IMR-90 (cell line): ENCODE results near the gene KAT2B. TPM values are rescaled to one million over a fixed set of nuclear protein-coding genes. Genes with fewer than 3 reads are reported as not detected.

ENCODE experiments used
- ATAC-seq: fragments of 200-7000 bp; cut with Tn5 transposase; 2 replicates; pipeline ENCODE4 v1.9.1; 2020; ENCODE audit warnings: low read depth, mild to moderate bottlenecking, moderate library complexity
- BruUV-seq: library from RNA; stranded (reverse); fragments of 400-500 nt; replicated peaks from 2 replicates; lab custom pipeline; 2021; lab: Mats Ljungman, UMichigan
- CTCF ChIA-PET: fragments of 300-600 bp; formaldehyde crosslinking; extraction: SDS; loops from one replicate; lab custom pipeline; 2021; ENCODE audit warnings: antibody characterized with exemption; lab: Yijun Ruan, JAX
- POLR2A ChIA-PET: fragments of 300-600 bp; sonication (Branson Sonifier 250); formaldehyde crosslinking; loops from one replicate; lab custom pipeline; 2022; ENCODE audit warnings: antibody characterized with exemption; ENCODE audit not compliant: unreplicated experiment; lab: Charles Lee
- DNase-seq: peaks from one replicate; pipeline ENCODE4 v3.0.0; 2013
- H2AFZ ChIP-seq: replicated peaks from 2 replicates; pipeline ENCODE3; 2013; ENCODE audit warnings: low read length, mild to moderate bottlenecking; ENCODE audit not compliant: poor library complexity
- H2AK5ac ChIP-seq: 2 replicates; pipeline ENCODE4 v1.6.1; 2013; ENCODE audit warnings: low read depth, low read length, inconsistent platforms
- H2AK9ac ChIP-seq: replicated peaks from 2 replicates; pipeline ENCODE3; 2013; ENCODE audit warnings: mild to moderate bottlenecking, low read depth, low read length, moderate library complexity; ENCODE audit not compliant: poor library complexity
- H2BK120ac ChIP-seq: 2 replicates; pipeline ENCODE4 v1.6.1; 2013; ENCODE audit warnings: low read depth, low read length, inconsistent platforms
- H2BK15ac ChIP-seq: 3 replicates; pipeline ENCODE4 v1.6.1; 2013; ENCODE audit warnings: low read depth, low read length, inconsistent platforms
- H2BK20ac ChIP-seq: 2 replicates; pipeline ENCODE4 v1.6.1; 2013; ENCODE audit warnings: low read depth, mild to moderate bottlenecking, inconsistent platforms, low read length, moderate library complexity
- H2BK5ac ChIP-seq: 2 replicates; pipeline ENCODE4 v1.6.1; 2013; ENCODE audit warnings: mild to moderate bottlenecking, low read depth, low read length, inconsistent platforms; ENCODE audit not compliant: poor library complexity, severe bottlenecking
- H3K14ac ChIP-seq: replicated peaks from 2 replicates; pipeline ENCODE4 v1.6.1; 2013; ENCODE audit warnings: low read depth, low read length, inconsistent platforms
- H3K18ac ChIP-seq: 2 replicates; pipeline ENCODE4 v1.6.1; 2013; ENCODE audit warnings: low read depth, low read length, control low read depth
- H3K23ac ChIP-seq: 2 replicates; pipeline ENCODE4 v1.6.1; 2013; ENCODE audit warnings: low read depth, low read length, inconsistent platforms
- H3K27ac ChIP-seq: 2 replicates; pipeline ENCODE4 v1.5.1; 2013; ENCODE audit warnings: mild to moderate bottlenecking, control low read depth, low read length; ENCODE audit not compliant: insufficient read depth
- H3K27me3 ChIP-seq: 2 replicates; pipeline ENCODE4 v1.6.1; 2013; ENCODE audit warnings: low read length; ENCODE audit not compliant: control insufficient read depth, insufficient read depth
- H3K36me3 ChIP-seq: 2 replicates; pipeline ENCODE4 v1.6.1; 2013; ENCODE audit warnings: low read length, mixed read lengths; ENCODE audit not compliant: control insufficient read depth, insufficient read depth
- H3K4ac ChIP-seq: 2 replicates; pipeline ENCODE4 v1.6.1; 2013; ENCODE audit warnings: low read depth, low read length, inconsistent platforms
- H3K4me1 ChIP-seq: 2 replicates; pipeline ENCODE4 v1.6.1; 2013; ENCODE audit warnings: low read length, mixed read lengths; ENCODE audit not compliant: control insufficient read depth, insufficient read depth
- H3K4me2 ChIP-seq: 2 replicates; pipeline ENCODE4 v1.6.1; 2013; ENCODE audit warnings: low read depth, mild to moderate bottlenecking, control low read depth, low read length, moderate library complexity
- H3K4me3 ChIP-seq: 2 replicates; pipeline ENCODE4 v1.5.1; 2013; ENCODE audit warnings: low read depth, mild to moderate bottlenecking, control low read depth, low read length, moderate library complexity; ENCODE audit not compliant: insufficient read depth
- H3K56ac ChIP-seq: 2 replicates; pipeline ENCODE4 v1.6.1; 2013; ENCODE audit warnings: low read length, inconsistent platforms; ENCODE audit not compliant: insufficient read depth; ENCODE audit errors: extremely low read depth
- H3K79me1 ChIP-seq, 2 experiments: 2 replicates each; pipeline ENCODE4 v1.6.1; 2013; ENCODE audit warnings: low read length in 2 of 2, inconsistent platforms in 1 of 2, low read depth in 1 of 2
- H3K9ac ChIP-seq: 2 replicates; pipeline ENCODE4 v1.6.1; 2013; ENCODE audit warnings: low read depth, low read length, control low read depth
- H3K9me1 ChIP-seq: 2 replicates; pipeline ENCODE4 v1.6.1; 2013; ENCODE audit warnings: low read length, inconsistent platforms; ENCODE audit not compliant: insufficient read depth
- H3K9me3 ChIP-seq: 2 replicates; pipeline ENCODE4 v1.6.1; 2013; ENCODE audit warnings: low read length; ENCODE audit not compliant: control insufficient read depth, insufficient read depth
- H4K20me1 ChIP-seq: 2 replicates; pipeline ENCODE4 v1.6.1; 2013; ENCODE audit warnings: low read length, inconsistent platforms; ENCODE audit not compliant: insufficient read depth
- H4K5ac ChIP-seq: 2 replicates; pipeline ENCODE4 v1.6.1; 2013; ENCODE audit warnings: mild to moderate bottlenecking, low read depth, low read length, control low read depth
- H4K8ac ChIP-seq, 2 experiments: 2 replicates each; pipeline ENCODE4 v1.6.1; 2013; ENCODE audit warnings: low read depth in 2 of 2, low read length in 2 of 2, control low read depth in 1 of 2, inconsistent platforms in 1 of 2
- H4K91ac ChIP-seq: 2 replicates; pipeline ENCODE4 v1.6.1; 2013; ENCODE audit warnings: low read depth, low read length, inconsistent platforms; ENCODE audit not compliant: insufficient read depth
- BHLHE40 ChIP-seq: fragments of 150-350 bp; IDR thresholded peaks from 2 replicates; pipeline ENCODE4 v1.6.1; 2016; ENCODE audit warnings: mild to moderate bottlenecking, low read depth, low read length
- CEBPB ChIP-seq: IDR thresholded peaks from 2 replicates; pipeline ENCODE4 v1.6.1; 2012; ENCODE audit warnings: low read depth, low read length, improper control_type of control experiment
- CHD1 ChIP-seq: IDR thresholded peaks from 2 replicates; pipeline ENCODE4 v1.6.1; 2012; ENCODE audit warnings: low read depth, low read length, improper control_type of control experiment
- FOS ChIP-seq: fragments of 150-350 bp; IDR thresholded peaks from 2 replicates; pipeline ENCODE4 v1.6.1; 2016; ENCODE audit warnings: low read depth, low read length
- MXI1 ChIP-seq: IDR thresholded peaks from 2 replicates; pipeline ENCODE4 v1.6.1; 2012; ENCODE audit warnings: low read depth, mild to moderate bottlenecking, low read length, moderate library complexity, borderline replicate concordance
- NFE2L2 ChIP-seq: fragments of 150-350 bp; IDR thresholded peaks from 2 replicates; pipeline ENCODE4 v1.6.1; 2016; ENCODE audit warnings: low read depth, mild to moderate bottlenecking, low read length
- POLR2A ChIP-seq: IDR thresholded peaks from 2 replicates; pipeline ENCODE4 v1.6.1; 2012; ENCODE audit warnings: mild to moderate bottlenecking, low read depth, low read length
- RAD21 ChIP-seq: IDR thresholded peaks from 2 replicates; pipeline ENCODE4 v1.6.1; 2012; ENCODE audit warnings: low read length, improper control_type of control experiment
- RCOR1 ChIP-seq: IDR thresholded peaks from 2 replicates; pipeline ENCODE4 v1.6.1; 2012; ENCODE audit warnings: mild to moderate bottlenecking, low read length, improper control_type of control experiment; ENCODE audit not compliant: insufficient replicate concordance
- RFX5 ChIP-seq: IDR thresholded peaks from 2 replicates; pipeline ENCODE4 v1.8.0; 2012; ENCODE audit warnings: low read depth, mild to moderate bottlenecking, low read length, moderate library complexity
- SMC3 ChIP-seq: fragments of 150-350 bp; IDR thresholded peaks from 2 replicates; pipeline ENCODE4 v1.6.1; 2016; ENCODE audit warnings: low read depth, mild to moderate bottlenecking, antibody characterized with exemption, low read length, moderate library complexity
- WGBS, 2 experiments: methylation state at CpG; one replicate each; pipeline versions ENCODE4 v1.1.5 to v1.1.7; 2013; ENCODE audit warnings: missing lambda C conversion rate in 2 of 2; ENCODE audit not compliant: insufficient read length in 1 of 2; ENCODE audit errors: extremely low coverage in 2 of 2; 5-methylcytosine and 5-hydroxymethylcytosine counted together
- dilution Hi-C: fragments of 300-500 bp; cut with HindIII; formaldehyde crosslinking; loops from one replicate; pipeline ENCODE4 v1.14.3; 2018; ENCODE audit warnings: low sequenced_read_pairs; ENCODE audit not compliant: unreplicated experiment
- in situ Hi-C: fragments of 300-500 bp; cut with MboI; formaldehyde crosslinking; loops from 3 replicates; pipeline ENCODE4 v1.14.3; 2019; ENCODE audit warnings: low sequenced_read_pairs, inconsistent platforms, mixed read lengths
- intact Hi-C: fragments of 100-400 bp; cut with micrococcal nuclease; formaldehyde crosslinking; loops from 2 replicates; pipeline ENCODE4 v1.10.0; 2022
- polyA plus RNA-seq, 3 experiments: library from polyadenylated mRNA; depleted of rRNA; stranded (reverse); fragments of >200 nt; gene quantifications; 2 replicates each; pipeline ENCODE4 v1.2.3, GENCODE V29; 2012; ENCODE audit warnings: low replicate concordance in 1 of 3
- total RNA-seq: library from RNA; depleted of rRNA; stranded (reverse); fragments of >200 nt; gene quantifications from 2 replicates; pipeline ENCODE4 v1.2.3, GENCODE V29; 2012
- TF ChIP-seq, protein P1 (sequence below): fragments of 150-350 bp; IDR thresholded peaks from 2 replicates; pipeline ENCODE4 v1.6.1; 2017; ENCODE audit warnings: mild to moderate bottlenecking, antibody characterized with exemption, low read length, low read depth
- TF ChIP-seq, protein P2 (sequence below): fragments of 150-350 bp; IDR thresholded peaks from 2 replicates; pipeline ENCODE4 v1.6.1; 2016; ENCODE audit warnings: low read depth, mild to moderate bottlenecking, low read length, moderate library complexity, borderline replicate concordance
- TF ChIP-seq, protein P3 (sequence below): conservative IDR thresholded peaks from 2 replicates; pipeline ENCODE4 v1.5.1; 2012; ENCODE audit warnings: mild to moderate bottlenecking, low read depth, low read length, improper control_type of control experiment

KAT2B gene
- total and polyA plus RNA-seq, 2 of the 4 experiments (the other 2 are of a cell fraction): 2.0 to 2.2 TPM

DNA sequence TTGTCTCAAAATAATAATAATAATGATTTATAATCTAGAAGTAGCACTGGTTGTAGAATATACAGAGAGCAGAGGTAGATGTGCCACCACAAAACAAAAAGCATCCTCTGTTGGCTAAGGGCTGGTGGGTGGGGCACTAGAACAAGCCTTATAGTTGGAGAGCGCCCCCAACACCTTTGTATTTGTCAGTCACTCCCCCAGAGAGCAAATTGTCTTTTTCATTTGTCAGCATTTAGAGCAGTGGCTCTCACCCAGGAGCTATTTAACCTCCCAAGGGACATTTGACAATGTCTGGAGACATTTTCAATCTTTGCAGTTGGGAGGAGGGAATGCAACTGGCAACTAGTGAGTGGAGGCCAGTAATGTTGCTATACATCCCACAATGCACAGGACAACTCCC is 6.3 kb downstream of the KAT2B start:
- in situ Hi-C loops: no loop called here
- no peak overlapping the region for H3K56ac ChIP-seq
- no TSS peak for BruUV-seq

More for the DNA sequence above, 6.3 kb downstream of the KAT2B start:
- Histone ChIP-seq H3K27ac (no peak overlapping the region), H3K36me3 (no peaks in the 10 kb centered on the region), H3K4me1 (no peaks in the 10 kb centered on the region; the same call in 1 of the 2 replicates), H2AK5ac (no peak overlapping the region), H3K9me1 (no peaks in the 10 kb centered on the region), H4K5ac (no peak overlapping the region), H3K4ac (no peak overlapping the region), H3K4me2 (no peak overlapping the region), H3K18ac (no peak overlapping the region), H2BK5ac (no peak overlapping the region), H3K4me3 (no peak overlapping the region), H3K9ac (no peak overlapping the region), H2AFZ (no peak overlapping the region), H3K79me1 (no peaks in the 10 kb centered on the region; a peak in 2 of 4 replicates), H2BK120ac (no peak overlapping the region), H2BK20ac (no peak overlapping the region), H4K91ac (no peak overlapping the region), H2AK9ac (no peak overlapping the region), H3K9me3 (no peaks in the 10 kb centered on the region), H3K27me3 (no peaks in the 10 kb centered on the region), H4K8ac (no peak overlapping the region), H3K23ac (no peak overlapping the region), H3K14ac (no peak overlapping the region), H4K20me1 (peaks cover 3% of the 10 kb centered on the region; the same call in 1 of the 2 replicates), H2BK15ac (no peak overlapping the region)
- dilution Hi-C loops (no loop called here), intact Hi-C loops (no loop called here)
- ChIA-PET CTCF (no interaction called here), POLR2A (no interaction called here)
- WGBS, 2 experiments: no CpG with 5 or more reads among the region's 1 CpG
- DNase-seq: no peak
- TF ChIP-seq RCOR1: no peak
- no peak for TF ChIP-seq BHLHE40
- TF ChIP-seq SMC3: no peak
- TF ChIP-seq RAD21: no peak
- no peak for TF ChIP-seq CHD1
- TF ChIP-seq FOS: no peak
- no peak for TF ChIP-seq CEBPB
- TF ChIP-seq NFE2L2: no peak
- no peak for TF ChIP-seq MXI1
- TF ChIP-seq, protein P1, sequence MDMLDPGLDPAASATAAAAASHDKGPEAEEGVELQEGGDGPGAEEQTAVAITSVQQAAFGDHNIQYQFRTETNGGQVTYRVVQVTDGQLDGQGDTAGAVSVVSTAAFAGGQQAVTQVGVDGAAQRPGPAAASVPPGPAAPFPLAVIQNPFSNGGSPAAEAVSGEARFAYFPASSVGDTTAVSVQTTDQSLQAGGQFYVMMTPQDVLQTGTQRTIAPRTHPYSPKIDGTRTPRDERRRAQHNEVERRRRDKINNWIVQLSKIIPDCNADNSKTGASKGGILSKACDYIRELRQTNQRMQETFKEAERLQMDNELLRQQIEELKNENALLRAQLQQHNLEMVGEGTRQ: no peak
- TF ChIP-seq, protein P2, sequence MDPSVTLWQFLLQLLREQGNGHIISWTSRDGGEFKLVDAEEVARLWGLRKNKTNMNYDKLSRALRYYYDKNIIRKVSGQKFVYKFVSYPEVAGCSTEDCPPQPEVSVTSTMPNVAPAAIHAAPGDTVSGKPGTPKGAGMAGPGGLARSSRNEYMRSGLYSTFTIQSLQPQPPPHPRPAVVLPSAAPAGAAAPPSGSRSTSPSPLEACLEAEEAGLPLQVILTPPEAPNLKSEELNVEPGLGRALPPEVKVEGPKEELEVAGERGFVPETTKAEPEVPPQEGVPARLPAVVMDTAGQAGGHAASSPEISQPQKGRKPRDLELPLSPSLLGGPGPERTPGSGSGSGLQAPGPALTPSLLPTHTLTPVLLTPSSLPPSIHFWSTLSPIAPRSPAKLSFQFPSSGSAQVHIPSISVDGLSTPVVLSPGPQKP: no peak
- TF ChIP-seq, protein P3, sequence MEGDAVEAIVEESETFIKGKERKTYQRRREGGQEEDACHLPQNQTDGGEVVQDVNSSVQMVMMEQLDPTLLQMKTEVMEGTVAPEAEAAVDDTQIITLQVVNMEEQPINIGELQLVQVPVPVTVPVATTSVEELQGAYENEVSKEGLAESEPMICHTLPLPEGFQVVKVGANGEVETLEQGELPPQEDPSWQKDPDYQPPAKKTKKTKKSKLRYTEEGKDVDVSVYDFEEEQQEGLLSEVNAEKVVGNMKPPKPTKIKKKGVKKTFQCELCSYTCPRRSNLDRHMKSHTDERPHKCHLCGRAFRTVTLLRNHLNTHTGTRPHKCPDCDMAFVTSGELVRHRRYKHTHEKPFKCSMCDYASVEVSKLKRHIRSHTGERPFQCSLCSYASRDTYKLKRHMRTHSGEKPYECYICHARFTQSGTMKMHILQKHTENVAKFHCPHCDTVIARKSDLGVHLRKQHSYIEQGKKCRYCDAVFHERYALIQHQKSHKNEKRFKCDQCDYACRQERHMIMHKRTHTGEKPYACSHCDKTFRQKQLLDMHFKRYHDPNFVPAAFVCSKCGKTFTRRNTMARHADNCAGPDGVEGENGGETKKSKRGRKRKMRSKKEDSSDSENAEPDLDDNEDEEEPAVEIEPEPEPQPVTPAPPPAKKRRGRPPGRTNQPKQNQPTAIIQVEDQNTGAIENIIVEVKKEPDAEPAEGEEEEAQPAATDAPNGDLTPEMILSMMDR: no peak
- TF ChIP-seq POLR2A: no peak
- TF ChIP-seq RFX5: no peak
- no peak for ATAC-seq
